H54 (cell line): ENCODE data around the gene IL13RA1.
"Not testable (repeated sequence)": the region's sequence is repeated elsewhere in the genome, so short reads cannot be mapped to it uniquely, and the experiment has no call there.

Experiments
- DNase-seq: peaks from one replicate; pipeline ENCODE4 v3.0.0; 2011; ENCODE audit warnings: low spot score, mixed read lengths; ENCODE audit not compliant: insufficient read length
- FAIRE-seq: peaks from 3 replicates; lab custom pipeline; 2011; peaks lifted over from hg19 to GRCh38; lab: Jason Lieb, UNC
- POLR2A ChIP-seq: IDR thresholded peaks from 2 replicates; pipeline ENCODE4 v1.6.1; 2011; ENCODE audit warnings: low read depth, mild to moderate bottlenecking, low read length

IL13RA1 gene

GRCh38 chrX:118726887-118727685, at the start of gene IL13RA1:
Gene IL13RA1 (plus strand): TSS chrX:118727606. CDS start chrX:118727639, 33 bp downstream.
- TF ChIP-seq POLR2A: peak; percentile 71
- peak; percentile 69 for DNase-seq
- peak; percentile 11 for FAIRE-seq

GRCh38 chrX:118679290-118679689, 48.1 kb upstream of the IL13RA1 start:
- no peak for TF ChIP-seq POLR2A
- no peak for DNase-seq
- FAIRE-seq: no peak

GRCh38 chrX:118682258-118683014, 45.0 kb upstream of the IL13RA1 start:
- FAIRE-seq (no peak), DNase-seq (no peak)
- no peak for TF ChIP-seq POLR2A

DNA sequence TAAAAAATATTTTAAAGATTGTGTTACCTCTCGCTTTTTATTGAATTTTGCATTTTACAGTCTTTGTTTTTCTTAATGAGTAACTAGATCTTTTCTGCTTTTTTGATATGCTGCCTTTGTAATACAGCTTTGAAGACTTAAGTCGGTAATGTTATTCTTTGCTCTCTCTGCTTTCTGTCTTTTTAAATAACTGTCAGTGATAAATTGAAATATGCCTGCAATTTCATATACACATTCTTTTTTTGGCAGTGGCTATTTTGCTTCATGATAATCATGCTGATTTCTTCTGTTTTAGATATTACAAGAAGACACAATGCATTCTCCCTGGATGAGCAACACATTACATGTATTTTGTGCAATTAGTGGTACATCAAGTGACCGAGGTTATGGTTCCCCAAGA, 42.0 kb upstream of the IL13RA1 start:
- TF ChIP-seq POLR2A: no peak
- DNase-seq (no peak), FAIRE-seq (no peak)

DNA sequence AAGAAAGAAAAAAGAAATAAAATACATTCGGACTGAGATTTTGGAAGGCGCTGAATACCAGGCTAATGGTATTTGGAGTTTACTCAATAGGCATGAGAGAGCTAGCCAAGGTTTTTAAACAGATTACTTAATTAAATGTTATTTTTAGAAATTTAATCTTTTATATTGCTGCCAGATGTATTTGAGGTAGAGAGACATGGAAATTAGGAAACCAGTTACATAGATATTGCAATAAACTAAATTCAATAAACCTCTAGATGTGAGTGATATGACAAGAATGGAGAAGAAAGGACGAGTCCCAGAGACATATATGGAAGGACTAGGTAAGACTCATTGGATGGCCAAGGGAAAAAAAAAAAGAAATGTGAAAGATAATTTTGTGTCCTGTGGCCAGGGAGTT, 38.5 kb upstream of the IL13RA1 start:
- FAIRE-seq (no peak), DNase-seq (no peak)
- TF ChIP-seq POLR2A: no peak

GRCh38 chrX:118693843-118694242, 33.6 kb upstream of the IL13RA1 start:
- FAIRE-seq (no peak), DNase-seq (no peak)
- no peak for TF ChIP-seq POLR2A

DNA sequence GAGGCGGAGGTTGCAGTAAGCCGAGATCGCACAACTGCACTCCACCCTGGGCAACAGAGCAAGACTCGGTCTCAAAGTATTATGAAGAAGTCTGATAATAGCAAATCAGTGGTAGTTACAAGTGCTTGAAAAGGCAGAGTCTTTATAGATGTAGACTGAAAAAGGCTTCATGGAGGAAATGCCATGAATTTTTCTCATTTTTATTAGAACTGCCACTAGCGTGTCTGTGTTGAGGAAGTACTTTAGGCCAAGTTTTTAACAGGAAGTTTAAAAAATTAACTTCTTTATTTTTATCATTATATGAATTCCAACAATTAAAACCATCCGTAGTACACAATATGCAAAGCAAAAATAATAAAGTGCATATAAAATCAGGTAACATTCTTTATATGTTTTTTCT, 32.8 kb upstream of the IL13RA1 start:
- TF ChIP-seq POLR2A: no peak
- DNase-seq (no peak), FAIRE-seq (no peak)

DNA sequence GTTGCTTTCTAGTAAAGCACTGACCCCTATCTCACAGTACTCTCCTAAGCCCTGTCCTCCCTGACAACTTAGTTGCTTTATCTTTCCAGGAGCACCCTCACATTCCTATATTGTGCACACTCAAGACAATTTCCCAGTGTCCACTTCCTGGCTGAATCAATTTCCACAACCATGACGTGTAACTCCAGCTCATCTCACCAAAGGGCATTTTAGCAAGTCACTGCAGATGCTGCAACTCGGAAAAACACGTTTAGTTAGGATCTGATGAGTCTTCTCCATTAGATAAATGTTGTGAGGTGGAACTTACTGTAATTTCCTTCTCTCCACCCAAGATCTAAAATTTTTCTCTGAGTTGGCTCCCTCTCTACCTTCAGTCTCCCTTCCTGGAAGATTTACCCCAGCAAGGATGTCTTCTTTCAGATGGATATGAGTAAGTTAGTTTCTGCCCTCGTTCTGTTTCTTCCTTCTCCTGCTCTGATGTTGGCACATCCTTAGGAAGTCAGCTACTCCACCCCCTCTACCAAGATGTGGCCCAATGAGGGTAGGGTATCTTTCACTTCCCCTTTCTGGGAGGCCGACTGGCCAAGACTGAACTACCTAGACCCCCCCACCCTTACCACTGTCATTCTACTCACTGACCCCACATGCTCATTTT, 28.8 kb upstream of the IL13RA1 start:
- DNase-seq (no peak), FAIRE-seq (no peak)
- no peak for TF ChIP-seq POLR2A

- FAIRE-seq (peak; percentile 60), DNase-seq (peak; percentile 30)
- no peak for TF ChIP-seq POLR2A
These were observed 24.7 kb upstream of the IL13RA1 start for GRCh38 chrX:118702741-118703140.

GRCh38 chrX:118706681-118707080, 20.7 kb upstream of the IL13RA1 start:
- no peak for TF ChIP-seq POLR2A
- DNase-seq (no peak), FAIRE-seq (no peak)

- TF ChIP-seq POLR2A: no peak
- DNase-seq (no peak), FAIRE-seq (no peak)
These were observed 12.9 kb upstream of the IL13RA1 start for GRCh38 chrX:118714521-118714920.

- not testable (repeated sequence) for DNase-seq, FAIRE-seq
These were observed 11.5 kb upstream of the IL13RA1 start for GRCh38 chrX:118715917-118716316.

- not testable (repeated sequence) for DNase-seq, FAIRE-seq
These were observed 10.6 kb upstream of the IL13RA1 start for GRCh38 chrX:118716833-118717232.
